ENCODE measurements around the gene SCAPER. TPM values are rescaled to one million over a fixed set of nuclear protein-coding genes. Genes with fewer than 3 reads are reported as not detected.
"Not testable (repeated sequence)": the region's sequence is repeated elsewhere in the genome, so short reads cannot be mapped to it uniquely, and the experiment has no call there.

Gene SCAPER
- total and polyA plus RNA-seq, 8 donors, result 3.0 to 23.8 (median 14.2) TPM

- DNase-seq, result no peak
- Histone ChIP-seq H3K27ac (no peak overlapping the region), H3K4me1 (no peaks in the 10 kb centered on the region), H3K27me3 (no peaks in the 10 kb centered on the region), H3K4me3 (no peak overlapping the region), H3K9me3 (no peaks in the 10 kb centered on the region), H3K36me3 (no peaks in the 10 kb centered on the region)
- TF ChIP-seq CTCF (IDR thresholded peaks at IDR 0.05), result no peak
- ATAC-seq, result no peak
- 94 to 100% methylated on average over 1 of the region's 1 CpG for WGBS, 2 donors
- FAIRE-seq, result no peak
- intact Hi-C loops (cut with DNase I), result no loop called here
These were observed 379.0 kb downstream of the SCAPER start for GRCh38 chr15:76526111-76526510.

DNA sequence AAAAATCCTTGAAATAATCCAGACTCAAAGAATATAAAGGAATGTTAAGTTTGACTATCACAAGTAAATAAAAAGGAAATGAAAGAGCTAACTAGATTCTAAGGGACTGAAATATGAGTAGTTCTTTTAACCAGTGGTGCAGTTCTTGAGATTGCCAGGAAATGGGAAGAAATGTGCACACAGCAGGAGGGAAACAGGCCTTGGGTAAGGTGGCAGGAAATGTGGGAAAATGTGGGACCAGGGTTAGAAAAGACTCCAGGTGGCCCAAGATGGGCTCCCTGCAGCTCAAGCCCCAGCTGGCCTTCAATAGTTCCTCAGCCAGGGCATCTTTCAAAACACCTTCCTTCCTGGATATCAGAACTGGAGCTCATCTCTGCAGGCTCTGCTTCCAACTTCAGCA, 387.2 kb downstream of the SCAPER start:
- H3K27me3 ChIP-seq, result no peaks in the 10 kb centered on the region
- ATAC-seq (no peak), DNase-seq (no peak), FAIRE-seq (no peak)
- no peaks in the 10 kb centered on the region for H3K9me3 ChIP-seq
- H3K27ac ChIP-seq, result no peak overlapping the region
- H3K4me3 ChIP-seq, result no peak overlapping the region
- no peaks in the 10 kb centered on the region for H3K36me3 ChIP-seq
- H3K4me1 ChIP-seq, result no peaks in the 10 kb centered on the region
- no peak for TF ChIP-seq CTCF (IDR thresholded peaks at IDR 0.05)
- intact Hi-C loops (cut with DNase I), result no loop called here

- no peak for DNase-seq
- Histone ChIP-seq H3K36me3 (no peaks in the 10 kb centered on the region), H3K4me3 (no peak overlapping the region), H3K9me3 (no peaks in the 10 kb centered on the region), H3K4me1 (no peaks in the 10 kb centered on the region), H3K27ac (no peak overlapping the region), H3K27me3 (no peaks in the 10 kb centered on the region)
- TF ChIP-seq CTCF (IDR thresholded peaks at IDR 0.05), result no peak
- intact Hi-C loops (cut with DNase I), result no loop called here
- ATAC-seq, result peak in 3 of 4 donors; percentile 66 to 72 (median 70)
- no peak for FAIRE-seq
- 30 to 33% methylated on average over 1 of the region's 1 CpG for WGBS, 2 donors
These were observed 390.9 kb downstream of the SCAPER start for GRCh38 chr15:76514282-76514681.

DNA sequence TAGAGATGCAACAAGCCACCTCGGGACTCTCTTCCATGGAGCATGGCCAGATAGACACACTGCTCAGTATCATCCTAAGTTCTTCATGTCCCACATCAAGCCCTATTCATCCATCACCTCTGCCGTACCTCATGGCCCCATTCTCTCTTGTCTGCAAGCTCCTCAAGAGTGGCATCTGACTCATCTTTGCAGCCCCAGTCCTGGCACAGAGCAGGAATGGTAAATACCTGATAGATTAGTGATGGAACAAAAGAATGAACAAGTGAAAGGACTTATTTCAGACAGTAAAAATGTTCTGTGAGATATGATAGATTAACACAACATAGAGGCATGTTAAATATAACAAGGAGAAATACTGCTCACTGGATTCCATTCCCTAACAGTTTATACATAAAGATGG, 392.2 kb downstream of the SCAPER start:
- Histone ChIP-seq H3K9me3 (no peaks in the 10 kb centered on the region), H3K27me3 (no peaks in the 10 kb centered on the region), H3K4me3 (no peak overlapping the region), H3K4me1 (no peaks in the 10 kb centered on the region), H3K36me3 (no peaks in the 10 kb centered on the region), H3K27ac (no peak overlapping the region)
- DNase-seq, result no peak
- 95% methylated on average over 2 of the region's 2 CpGs for WGBS, 2 donors
- intact Hi-C loops (cut with DNase I), result no loop called here
- no peak for FAIRE-seq
- no peak for TF ChIP-seq CTCF (IDR thresholded peaks at IDR 0.05)
- ATAC-seq, result no peak

DNA sequence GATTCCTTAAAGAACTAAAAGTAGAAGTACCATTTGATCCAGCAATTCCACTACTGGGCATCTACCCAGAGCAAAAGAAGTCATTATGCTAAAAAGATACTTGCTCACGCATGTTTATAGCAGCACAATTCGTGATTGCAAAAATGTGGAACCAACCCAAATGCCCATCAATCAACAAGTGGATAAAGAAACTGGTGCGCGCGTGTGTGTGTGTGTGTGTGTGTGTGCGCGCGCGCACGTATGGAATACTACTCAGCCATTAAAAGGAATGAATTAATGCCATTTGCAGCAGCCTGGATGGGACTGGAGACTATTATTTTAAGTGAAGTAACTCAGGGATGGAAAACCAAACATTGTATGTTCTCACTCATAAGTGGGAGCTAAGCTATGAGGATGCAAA, 394.5 kb downstream of the SCAPER start:
- DNase-seq; H3K36me3 ChIP-seq; H3K4me1 ChIP-seq; ATAC-seq; H3K27ac ChIP-seq; H3K4me3 ChIP-seq; H3K9me3 ChIP-seq; intact Hi-C loops (cut with DNase I); H3K27me3 ChIP-seq; FAIRE-seq: not testable (repeated sequence)
- 96 to 98% methylated on average over 10 of the region's 10 CpGs for WGBS, 2 donors

- DNase-seq, result no peak
- Histone ChIP-seq H3K27ac (no peak overlapping the region), H3K27me3 (no peaks in the 10 kb centered on the region), H3K4me1 (no peaks in the 10 kb centered on the region), H3K9me3 (no peaks in the 10 kb centered on the region), H3K4me3 (no peak overlapping the region), H3K36me3 (no peaks in the 10 kb centered on the region)
- 97 to 99% methylated on average over 3 of the region's 3 CpGs for WGBS, 2 donors
- FAIRE-seq, result no peak
- no peak for TF ChIP-seq CTCF (IDR thresholded peaks at IDR 0.05)
- intact Hi-C loops (cut with DNase I), result no loop called here
- no peak for ATAC-seq
These were observed 401.3 kb downstream of the SCAPER start for GRCh38 chr15:76503804-76504203.
